Upper lobe of left lung (tissue), 4 donors: ENCODE measurements around the gene M6PR.

Experiments
- EP300 ChIP-seq, 4 donors: sonication (generic); formaldehyde crosslinking; IDR thresholded peaks; one replicate each; pipeline ENCODE4 v1.5.1; 2017; ENCODE audit warnings: antibody characterized with exemption in 4 of 4, control low read depth in 2 of 4
- POLR2A ChIP-seq, 4 donors: fragments of 450-650 bp; IDR thresholded peaks; one replicate each; pipeline ENCODE4 v1.5.1; 2016 to 2017; ENCODE audit warnings: antibody characterized with exemption in 4 of 4, mild to moderate bottlenecking in 2 of 4
- POLR2AphosphoS5 ChIP-seq, 2 donors: sonication (generic); formaldehyde crosslinking; IDR thresholded peaks; one replicate each; pipeline ENCODE4 v1.5.1; 2017; ENCODE audit warnings: antibody characterized with exemption in 2 of 2
- TF ChIP-seq, protein P1 (sequence below), 6 experiments: fragments of 450-650 bp in 4 of 6; fragments of 200-600 bp in 2 of 6; sonication (generic) in 2 of 6; IDR thresholded peaks; one replicate each; pipeline ENCODE4 v1.5.1; 2016 to 2019; ENCODE audit warnings: antibody characterized with exemption in 6 of 6

DNA sequence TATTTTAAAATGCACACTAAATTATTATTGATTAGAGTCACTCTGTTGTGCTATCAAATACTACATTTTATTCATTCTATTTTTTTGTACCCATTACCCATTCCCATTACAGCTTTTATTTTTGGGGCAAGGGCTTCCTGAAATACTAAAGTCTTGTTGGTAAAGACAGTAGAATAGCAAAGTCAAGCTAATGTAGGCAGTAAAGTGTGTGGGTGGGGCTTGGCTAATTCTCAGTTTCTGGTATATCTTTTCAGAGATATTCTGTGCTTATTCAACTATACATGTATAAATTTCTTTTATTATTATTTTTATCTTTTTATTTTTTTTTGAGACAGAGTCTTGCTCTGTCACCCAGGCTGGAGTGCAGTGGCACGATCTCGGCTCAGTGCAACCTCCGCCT is 57.5 kb downstream of the M6PR start:
- TF ChIP-seq, protein P1, sequence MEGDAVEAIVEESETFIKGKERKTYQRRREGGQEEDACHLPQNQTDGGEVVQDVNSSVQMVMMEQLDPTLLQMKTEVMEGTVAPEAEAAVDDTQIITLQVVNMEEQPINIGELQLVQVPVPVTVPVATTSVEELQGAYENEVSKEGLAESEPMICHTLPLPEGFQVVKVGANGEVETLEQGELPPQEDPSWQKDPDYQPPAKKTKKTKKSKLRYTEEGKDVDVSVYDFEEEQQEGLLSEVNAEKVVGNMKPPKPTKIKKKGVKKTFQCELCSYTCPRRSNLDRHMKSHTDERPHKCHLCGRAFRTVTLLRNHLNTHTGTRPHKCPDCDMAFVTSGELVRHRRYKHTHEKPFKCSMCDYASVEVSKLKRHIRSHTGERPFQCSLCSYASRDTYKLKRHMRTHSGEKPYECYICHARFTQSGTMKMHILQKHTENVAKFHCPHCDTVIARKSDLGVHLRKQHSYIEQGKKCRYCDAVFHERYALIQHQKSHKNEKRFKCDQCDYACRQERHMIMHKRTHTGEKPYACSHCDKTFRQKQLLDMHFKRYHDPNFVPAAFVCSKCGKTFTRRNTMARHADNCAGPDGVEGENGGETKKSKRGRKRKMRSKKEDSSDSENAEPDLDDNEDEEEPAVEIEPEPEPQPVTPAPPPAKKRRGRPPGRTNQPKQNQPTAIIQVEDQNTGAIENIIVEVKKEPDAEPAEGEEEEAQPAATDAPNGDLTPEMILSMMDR (IDR thresholded peaks at IDR 0.05): no peak
- TF ChIP-seq POLR2A (IDR thresholded peaks at IDR 0.05) (no peak), POLR2AphosphoS5 (IDR thresholded peaks at IDR 0.05) (no peak), EP300 (IDR thresholded peaks at IDR 0.05) (no peak)
